Activated CD4-positive, alpha-beta T cell treated with anti-CD3 and anti-CD28 coated beads for 24 hours (primary cell): Measurements from ENCODE around the gene STAM2.
"Not testable (repeated sequence)": the region's sequence is repeated elsewhere in the genome, so short reads cannot be mapped to it uniquely, and the experiment has no call there.

Source experiments
- DNase-seq, 2 donors: peaks; one replicate each; pipeline ENCODE4 v3.0.0-alpha.2; 2020; ENCODE audit warnings: low read depth in 2 of 2

Gene STAM2

DNA sequence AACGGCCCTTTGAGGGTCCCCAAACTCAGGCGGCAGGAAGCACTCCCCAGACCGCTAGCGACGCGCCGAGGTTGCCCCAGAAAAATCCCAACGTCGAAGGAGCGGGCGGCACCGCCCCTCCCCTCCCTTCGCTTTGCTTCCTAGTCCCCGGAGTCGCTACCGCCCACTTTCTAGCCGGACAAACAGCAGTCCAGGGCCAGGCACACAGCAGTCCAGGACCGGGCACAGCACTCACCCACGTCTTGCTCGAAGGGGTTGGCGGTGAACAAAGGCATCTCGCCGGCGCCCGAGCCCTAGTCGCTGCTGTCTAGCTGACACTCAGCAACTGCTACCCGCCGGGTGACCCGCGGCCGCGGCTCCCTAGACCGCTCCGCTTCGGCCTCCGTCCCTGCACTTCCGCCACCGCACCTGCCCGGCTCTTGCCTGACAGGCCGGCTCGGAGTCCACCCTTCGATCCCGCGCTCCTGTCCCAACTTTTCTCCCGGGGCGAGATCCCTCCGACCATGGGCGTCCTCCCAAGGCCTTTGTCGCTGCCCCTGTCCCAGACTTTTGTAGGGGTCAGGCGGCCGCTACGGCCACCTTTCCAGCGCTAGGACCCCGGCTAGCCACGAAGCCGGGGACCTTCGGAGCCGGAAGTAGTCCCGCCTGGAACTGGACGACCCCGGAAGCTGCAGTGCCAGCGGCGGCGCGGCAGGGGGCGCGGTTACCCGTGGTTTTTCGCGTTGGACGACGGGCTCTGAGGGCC is at the start of gene STAM2:
TSS of gene STAM2 (minus strand) at position 396 of the 745 bp plus-strand sequence. CDS start at position 275, 121 bp downstream.
- DNase-seq, result peak; percentile 89 to 92

DNA sequence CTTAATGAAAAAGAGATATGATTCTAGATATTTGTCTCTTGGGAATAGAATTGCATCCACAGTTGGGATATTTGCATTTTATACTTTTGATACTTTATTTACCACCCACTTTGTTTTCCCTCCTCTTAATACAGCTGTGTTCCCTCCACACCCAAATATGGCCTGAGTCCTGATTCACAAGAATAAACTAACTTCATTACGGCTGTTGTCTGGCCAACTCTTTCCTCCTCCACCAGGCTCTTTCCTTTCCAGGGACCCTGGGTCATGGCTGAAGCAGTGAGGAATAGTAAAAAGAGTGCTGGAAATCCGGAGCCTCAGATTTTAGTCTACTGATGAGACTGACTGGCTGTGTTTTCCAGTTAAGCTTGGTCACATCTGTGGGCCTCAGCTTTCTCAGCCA is 48.4 kb upstream of the STAM2 start:
- DNase-seq, result no peak

DNA sequence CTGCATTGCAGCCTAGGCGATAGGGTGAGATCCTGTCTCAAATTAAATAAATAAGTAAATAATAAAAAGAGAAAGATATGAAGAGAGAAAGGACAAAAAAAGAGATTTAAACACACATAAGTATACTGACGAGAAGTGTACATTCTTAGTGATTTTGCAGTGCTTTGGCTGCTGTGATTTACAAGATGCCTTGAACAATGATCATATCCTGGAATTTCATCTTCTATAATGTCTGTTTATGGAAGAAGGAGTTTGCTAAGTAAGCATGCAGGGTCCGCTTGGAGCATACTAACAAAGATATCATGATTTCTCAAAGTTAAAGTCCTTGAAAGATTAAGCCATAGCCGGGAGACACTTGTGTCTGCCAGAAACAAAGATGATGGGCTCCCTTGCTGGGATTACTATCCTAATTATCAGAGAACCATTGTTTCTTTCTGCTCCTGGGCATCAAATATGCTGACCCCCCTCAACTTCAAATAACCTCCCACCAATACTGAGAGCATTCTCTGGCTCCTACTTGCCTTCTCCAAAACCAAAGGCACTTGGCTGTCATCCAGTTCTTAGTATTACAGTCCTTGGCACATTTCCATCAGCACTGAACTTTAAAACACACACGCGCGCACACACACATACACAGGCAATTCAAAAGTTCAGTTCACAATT is 47.5 kb upstream of the STAM2 start:
- no peak for DNase-seq

DNA sequence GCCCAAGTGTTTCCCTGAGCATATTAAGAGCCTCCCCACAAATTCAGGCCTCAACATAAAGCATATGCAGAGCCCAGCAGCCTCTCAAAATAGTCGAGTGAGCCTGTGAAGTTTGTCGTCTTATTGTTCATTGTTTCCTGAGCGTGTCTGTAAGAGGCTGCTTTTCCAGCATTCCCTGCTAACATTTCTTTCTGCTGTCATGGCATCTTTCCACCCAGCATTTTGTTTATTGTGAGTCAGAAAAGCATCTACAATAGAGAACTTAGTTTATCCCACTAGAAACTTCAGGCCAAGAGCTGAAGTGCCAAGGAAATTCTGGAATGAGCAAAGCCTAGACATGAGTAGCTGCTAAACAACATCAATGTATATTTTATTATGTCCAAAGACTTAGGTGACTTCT is 46.3 kb upstream of the STAM2 start:
- DNase-seq, result no peak

DNA sequence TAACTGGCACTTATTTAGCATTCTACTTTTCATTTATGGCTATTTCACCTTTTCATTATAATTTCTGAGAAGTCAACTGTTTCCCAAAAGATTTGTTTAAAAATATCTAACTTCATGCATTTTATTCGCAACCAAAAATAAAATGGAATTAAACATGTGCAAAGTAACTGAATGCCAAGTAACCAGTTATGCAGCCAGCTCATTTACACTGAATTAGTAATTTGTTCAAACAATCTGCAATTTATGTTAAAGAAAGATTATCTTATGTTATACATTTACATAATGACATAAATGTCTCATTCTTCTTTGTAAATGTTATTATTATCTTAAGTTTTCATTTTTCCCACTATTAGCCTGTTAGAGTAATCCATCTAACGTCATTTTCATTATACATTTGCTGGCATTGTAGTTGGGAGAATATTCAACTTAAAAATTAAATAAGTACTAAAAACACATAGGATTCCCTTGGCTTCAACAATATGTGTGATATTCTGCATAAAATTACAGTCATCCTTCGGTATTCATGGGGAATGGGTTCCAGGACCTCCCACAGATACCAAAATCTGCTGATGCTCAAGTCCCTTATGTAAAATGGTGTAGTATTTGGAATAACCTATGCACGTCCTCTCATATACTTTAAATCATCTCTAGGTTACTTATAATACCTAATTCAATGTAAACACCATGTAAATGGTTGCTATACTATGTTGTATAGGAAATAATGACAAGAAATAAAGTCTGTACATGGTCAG is 43.7 kb upstream of the STAM2 start:
- no peak for DNase-seq

DNA sequence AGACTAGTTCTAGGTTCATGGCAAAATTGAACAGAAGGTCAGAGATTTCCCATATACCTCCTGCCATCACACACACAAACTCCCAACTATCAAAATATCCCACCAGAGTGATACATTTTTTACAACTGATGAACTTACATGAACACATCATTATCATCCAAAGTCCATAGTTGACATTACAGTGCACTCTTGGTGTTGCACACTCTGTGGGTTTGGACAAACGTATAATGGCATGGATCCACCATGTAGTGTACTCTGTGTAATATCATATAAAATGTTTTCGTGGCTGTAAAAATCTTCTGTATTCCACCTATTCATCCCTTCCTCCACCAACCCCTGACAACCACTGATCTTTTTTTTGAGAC is 25.9 kb upstream of the STAM2 start:
- no peak for DNase-seq

DNA sequence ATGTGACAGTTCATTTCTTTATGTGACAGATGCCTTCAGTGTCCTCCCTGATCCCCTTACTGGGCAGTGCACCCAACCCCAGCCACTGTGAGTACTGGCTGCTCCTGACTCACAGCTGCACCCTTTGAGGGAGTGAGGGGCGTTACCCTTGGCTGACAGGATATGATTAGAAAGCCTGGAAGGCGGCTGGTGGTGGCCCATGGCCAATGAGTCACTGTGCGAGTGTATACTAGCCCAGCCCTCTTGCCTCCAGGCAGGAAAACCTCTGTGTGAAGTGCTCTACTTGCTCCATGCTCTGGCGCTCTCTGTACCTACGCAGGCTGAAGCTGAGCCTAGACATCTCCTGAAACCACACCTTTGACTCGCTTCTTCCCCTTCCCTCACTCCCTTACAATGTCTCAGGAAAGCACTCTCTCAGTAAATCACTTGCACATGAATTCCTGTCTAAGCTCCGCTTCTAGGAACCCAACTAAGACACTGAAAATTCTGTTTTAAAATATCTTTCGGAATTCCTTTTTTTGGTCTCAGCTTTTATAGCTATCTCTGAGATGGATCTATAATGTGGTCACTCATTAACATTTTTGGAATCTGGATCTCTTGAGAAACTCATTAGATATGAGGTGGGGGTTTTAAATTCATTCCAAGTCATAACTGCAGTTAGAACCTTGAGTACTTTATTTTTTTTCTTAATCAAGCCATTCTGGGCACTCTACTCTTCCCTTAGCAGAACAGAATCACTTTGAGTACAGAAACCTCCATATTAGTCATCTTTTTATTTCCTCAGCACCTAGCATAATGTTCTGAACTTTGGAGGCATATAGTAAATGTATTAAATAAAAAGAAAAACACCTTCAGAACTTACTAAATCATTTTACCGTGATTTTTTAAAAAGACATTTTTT is 25.3 kb upstream of the STAM2 start:
- no peak for DNase-seq

DNA sequence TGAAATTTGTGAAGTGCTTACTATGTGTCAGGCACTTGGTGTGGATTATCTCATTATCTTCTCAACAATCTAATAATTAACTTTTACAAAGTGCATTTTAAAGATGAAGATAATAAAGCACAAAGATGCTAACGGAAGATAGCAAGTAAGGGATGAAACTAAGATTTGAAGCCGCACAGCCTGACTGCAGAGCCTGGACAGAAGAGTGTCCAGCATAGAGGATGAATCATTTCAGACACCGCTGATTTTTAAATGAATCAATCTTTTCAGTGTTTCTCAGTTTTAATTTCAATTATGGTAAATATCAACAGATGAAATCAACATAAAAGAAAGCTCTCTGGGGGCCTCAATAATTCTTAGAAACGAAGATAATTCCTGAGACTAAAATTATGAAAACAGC is 24.5 kb upstream of the STAM2 start:
- DNase-seq, result no peak

DNA sequence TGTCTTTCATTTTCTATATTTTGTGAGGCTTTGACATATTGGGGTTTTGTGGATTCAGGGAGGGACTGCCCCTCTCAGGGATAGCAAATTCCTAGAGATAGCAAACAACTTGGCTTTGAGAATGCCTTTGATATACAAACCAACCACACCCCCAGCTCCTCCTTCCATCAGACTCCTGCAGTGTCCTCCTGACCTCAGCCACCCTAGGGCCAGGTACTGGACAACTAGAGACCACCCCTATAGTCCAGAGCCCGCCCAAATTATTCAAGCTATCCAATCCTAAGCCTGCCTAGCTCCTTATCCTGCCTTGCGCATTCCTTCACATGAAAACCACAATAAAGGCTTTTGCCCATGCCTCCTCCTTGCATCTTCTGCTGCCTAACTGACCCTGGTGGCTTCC is 22.9 kb upstream of the STAM2 start:
- no peak for DNase-seq

DNA sequence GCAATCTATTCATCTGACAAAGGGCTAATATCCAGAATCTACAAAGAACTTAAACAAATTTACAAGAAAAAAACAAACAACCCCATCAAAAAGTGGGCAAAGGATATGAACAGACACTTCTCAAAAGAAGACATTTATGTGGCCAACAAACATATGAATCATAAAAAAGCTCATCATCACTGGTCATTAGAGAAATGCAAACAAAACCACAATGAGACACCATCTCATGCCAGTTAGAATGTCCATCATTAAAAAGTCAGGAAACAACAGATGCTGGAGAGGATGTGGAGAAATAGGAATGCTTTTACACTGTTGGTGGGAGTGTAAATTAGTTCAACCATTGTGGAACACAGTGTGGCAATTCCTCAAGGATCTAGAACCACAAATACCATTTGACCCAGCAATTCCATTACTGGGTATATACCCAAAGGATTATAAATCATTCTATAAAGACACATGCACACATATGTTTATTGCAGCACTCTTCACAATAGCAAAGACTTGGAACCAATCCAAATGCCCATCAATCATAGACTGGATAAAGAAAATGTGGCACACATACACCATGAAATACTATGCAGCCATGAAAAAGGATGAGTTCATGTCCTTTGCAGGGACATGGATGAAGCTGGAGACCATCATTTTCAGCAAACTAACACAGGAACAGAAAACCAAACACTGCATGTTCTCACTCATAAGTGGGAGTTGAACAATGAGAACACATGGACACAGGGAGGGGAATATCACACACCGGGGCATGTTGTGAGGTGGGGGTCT is 22.1 kb upstream of the STAM2 start:
- DNase-seq, result not testable (repeated sequence)

DNA sequence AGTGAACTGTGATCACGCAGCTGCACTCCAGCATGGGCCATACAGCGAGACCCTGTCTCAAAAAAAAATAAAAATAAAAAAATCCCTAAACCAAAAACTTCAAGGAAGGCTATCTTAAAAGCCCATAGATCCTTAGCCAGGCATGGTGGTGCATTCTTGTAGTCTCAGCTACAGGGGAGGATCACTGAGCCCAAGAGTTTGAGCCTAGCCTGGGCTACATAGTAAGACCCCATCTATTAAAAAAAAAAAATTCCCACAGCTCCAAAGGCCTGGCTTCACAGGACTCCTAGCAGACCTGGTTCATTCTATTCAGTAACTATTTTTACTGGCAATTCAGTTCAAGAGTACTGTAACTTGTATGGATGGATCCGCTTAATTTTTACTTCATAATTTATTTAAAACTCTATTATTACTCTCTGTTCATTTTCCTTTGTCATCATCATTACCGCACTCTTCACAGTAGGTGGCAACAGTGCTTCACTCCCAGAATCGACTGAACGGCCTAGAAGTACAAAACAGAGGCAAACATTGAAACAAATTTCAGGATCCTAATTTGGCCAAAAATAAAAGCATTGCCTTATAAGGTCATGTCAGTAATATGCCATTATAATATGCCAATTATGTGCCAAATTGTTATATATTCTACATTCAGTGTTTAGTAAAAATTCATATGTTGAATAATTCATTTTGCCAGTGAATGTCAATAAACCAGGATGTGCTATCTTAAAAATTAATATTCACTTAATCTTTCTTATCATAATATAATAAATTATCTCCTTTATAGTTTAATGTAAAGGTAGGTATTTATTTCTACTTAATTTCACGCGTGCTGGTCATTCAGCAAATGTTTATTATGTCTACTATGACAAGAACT is 14.3 kb upstream of the STAM2 start:
- DNase-seq, result no peak

DNA sequence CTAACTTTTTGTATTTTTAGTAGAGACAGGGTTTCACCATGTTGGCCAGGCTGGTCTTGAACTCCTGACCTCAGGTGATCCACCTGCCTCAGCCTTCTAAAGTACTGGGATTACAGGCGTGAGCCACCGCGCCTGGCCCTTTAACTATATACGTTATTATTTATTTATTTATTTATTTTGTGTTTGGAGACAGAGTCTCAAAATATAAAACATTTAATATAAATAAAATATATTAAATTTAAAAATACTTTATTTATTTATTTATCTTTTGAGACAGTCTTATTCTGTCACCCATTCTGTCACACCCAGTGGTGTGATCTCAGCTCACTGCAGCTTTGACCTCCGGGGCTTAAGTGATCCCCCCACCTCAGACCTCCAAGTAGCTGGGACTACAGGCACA is 11.2 kb upstream of the STAM2 start:
- not testable (repeated sequence) for DNase-seq

DNA sequence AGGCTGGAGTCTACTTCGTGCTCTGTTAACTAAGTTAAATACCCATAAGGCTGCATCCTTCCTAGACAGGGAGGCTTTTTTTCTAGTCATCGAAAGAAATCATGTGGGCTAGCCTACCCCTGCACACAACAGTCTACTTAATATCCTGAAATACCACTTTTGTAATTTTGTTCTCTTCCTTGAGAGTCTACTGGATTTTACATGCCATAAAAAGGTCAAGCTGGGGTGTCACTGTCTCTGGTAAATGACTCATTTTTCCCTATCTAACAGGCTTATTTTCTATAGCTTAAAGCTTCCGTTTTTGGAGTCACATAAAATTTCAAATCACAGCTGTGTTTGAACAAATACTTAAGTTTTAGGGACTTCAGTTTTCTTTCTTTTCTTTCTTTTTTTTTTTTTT is 10.7 kb upstream of the STAM2 start:
- DNase-seq, result no peak

DNA sequence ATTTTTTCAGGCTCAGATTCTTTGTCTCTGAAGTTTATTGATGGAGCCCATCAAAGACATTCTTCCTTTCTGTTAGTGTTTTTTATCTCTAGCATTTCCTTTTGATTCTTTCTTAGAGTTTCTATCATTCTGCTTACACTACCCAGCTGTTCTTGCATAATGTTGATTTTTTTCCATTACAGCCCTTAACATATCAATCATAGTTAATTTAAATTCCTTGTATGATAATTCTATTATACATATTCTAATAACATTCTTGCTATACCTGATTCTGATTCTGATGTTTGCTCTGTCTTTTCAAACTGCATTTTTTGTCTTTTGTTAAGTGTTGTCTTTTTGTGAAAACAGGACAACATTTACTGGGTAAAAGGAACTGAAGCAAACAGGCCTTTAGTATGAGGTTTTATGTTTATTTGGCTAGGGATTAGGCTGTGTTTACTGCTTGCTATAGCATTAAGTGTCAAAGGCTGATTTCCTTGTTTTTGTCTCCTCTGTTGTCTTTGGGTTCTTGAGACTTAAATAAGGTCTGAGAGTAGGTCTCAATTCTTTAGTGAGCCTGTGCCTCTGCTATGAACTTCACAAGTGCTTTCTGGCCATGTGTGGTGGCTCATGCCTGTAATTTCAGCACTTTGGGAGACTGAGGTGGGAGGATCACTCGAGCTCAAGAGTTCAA is 8.0 kb upstream of the STAM2 start:
- DNase-seq, result no peak

DNA sequence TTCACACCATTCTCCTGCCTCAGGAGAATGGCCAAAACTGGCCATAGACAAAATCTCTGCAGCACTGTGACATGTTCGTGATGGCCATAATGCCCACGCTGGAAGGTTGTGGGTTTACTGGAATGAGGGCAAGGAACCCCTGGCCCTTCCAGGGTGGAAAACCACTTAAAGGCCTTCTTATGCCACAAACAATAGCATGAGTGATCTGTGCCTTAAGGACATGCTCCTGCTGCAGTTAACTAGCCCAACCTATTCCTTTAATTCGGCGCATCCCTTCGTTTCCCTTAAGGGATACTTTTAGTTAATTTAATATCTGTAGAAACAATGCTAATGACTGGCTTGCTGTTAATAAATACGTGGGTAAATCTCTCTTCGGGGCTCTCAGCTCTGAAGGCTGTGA is 2.1 kb upstream of the STAM2 start:
- not testable (repeated sequence) for DNase-seq

DNA sequence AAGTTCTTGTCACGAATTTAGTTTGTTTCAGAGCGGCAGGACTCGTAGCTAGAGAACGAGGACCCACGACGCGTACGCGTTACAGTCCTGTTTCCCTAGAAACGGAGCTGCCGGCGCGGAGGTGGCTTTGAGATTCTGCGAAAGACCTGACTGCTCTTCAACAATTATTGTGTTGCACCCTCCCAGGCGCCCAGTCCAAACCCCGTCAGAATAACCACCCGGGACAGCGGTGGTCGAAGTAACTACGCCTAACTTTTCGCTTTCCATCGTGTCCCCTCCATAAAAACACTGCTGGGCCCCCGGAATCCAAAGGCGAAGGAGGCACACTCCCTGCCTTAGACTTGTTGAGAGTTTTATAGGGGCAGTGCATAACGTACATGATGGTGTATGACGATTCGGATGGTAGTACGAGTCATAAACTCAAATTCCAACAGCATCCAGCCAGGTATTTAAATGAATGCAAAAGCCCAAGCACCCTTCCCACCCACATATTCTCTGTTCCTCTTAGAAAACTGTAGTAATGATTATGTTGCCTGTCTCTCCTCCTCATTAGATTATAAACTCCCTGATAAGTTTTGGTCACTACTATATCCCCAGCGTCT is 651 bp upstream of the STAM2 start:
- DNase-seq, result no peak

DNA sequence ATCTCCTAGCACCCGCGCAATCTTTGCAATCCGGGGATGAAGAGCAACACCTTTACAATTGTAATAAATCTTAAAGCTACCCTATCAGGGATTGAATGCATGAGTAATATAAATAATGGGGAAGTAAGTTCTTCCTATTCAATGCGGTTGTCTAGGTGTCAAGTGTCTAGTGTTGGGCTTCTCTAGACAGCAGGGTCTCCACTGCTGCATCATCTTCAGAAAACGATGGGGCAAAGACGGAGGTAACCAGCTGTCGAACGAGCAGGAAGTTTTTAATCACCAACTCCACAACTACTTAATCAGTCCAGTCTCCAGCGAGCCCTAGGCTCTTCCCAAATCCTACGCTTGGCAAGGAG is 573 bp downstream of the STAM2 start:
- DNase-seq, result no peak

DNA sequence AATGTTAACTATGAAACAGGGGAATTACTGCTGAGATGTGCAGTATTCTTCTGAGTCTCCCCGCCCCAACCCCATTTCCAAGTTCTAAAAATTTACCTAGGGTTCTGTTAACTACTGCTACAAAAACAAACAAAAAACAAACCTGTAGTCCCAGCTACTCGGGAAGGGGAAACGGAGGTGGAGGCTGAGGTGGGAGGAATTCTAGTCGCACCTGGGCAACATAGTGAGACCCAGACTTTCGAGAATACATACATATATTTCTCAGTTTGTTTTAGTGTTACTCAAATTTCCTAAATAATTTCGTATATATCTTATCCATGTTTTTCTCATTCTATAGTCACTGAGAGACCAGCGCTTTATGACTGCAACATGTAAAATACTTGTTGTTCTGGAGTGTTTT is 989 bp downstream of the STAM2 start:
- no peak for DNase-seq

DNA sequence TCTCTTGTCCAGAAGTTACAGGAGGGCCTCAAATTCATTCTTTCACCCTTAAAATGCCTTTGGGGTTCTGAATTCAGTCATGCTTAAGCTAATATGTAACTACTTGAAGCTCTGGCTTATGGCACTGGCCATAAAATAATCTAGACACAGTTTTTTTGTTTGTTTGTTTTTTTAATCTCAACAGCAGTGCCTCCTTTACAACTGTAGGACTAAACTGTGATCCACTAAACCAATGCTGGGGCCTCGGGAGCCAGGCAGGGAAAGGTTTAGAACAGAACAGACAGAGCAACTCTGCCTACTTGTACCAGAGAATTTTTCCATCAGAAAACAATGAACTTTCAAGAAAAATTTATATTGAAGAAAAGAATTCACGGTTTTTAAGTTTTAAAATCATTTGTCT is 1.7 kb downstream of the STAM2 start:
- DNase-seq, result no peak
